H9 (cell line): ENCODE measurements around the gene LDB1. TPM values are rescaled to one million over a fixed set of nuclear protein-coding genes. Genes with fewer than 3 reads are reported as not detected.
A peak's percentile ranks its signal among the peaks of the same experiment; 100 is the strongest.

Experiments
- DNase-seq: peaks from one replicate; pipeline ENCODE4 v3.0.0-alpha.2; 2017
- H2AFZ ChIP-seq: one replicate; pipeline ENCODE4 v1.6.1; 2013; ENCODE audit warnings: mild to moderate bottlenecking, low read length, control low read depth, moderate library complexity
- H2AK5ac ChIP-seq: 2 replicates; pipeline ENCODE4 v1.6.1; 2013; ENCODE audit warnings: low read length, control low read depth, mixed read lengths; ENCODE audit not compliant: insufficient read length
- H2BK120ac ChIP-seq: one replicate; pipeline ENCODE4 v1.6.1; 2013; ENCODE audit warnings: low read depth, mild to moderate bottlenecking, low read length, control low read depth, inconsistent platforms; ENCODE audit not compliant: poor library complexity, severe bottlenecking
- H2BK12ac ChIP-seq: 2 replicates; pipeline ENCODE4 v1.6.1; 2013; ENCODE audit warnings: low read length, control low read depth, mixed read lengths, low read depth; ENCODE audit not compliant: insufficient read length
- H2BK15ac ChIP-seq: 2 replicates; pipeline ENCODE4 v1.6.1; 2013; ENCODE audit warnings: low read depth, low read length, control low read depth
- H2BK20ac ChIP-seq: one replicate; pipeline ENCODE4 v1.6.1; 2013; ENCODE audit warnings: low read depth, mild to moderate bottlenecking, low read length, control low read depth, inconsistent platforms; ENCODE audit not compliant: poor library complexity, severe bottlenecking
- H2BK5ac ChIP-seq: 2 replicates; pipeline ENCODE4 v1.6.1; 2013; ENCODE audit warnings: low read length, control low read depth, mixed read lengths; ENCODE audit not compliant: insufficient read length
- H3K14ac ChIP-seq: 2 replicates; pipeline ENCODE4 v1.6.1; 2013; ENCODE audit warnings: low read length, control low read depth; ENCODE audit not compliant: insufficient read depth
- H3K18ac ChIP-seq: 2 replicates; pipeline ENCODE4 v1.6.1; 2013; ENCODE audit warnings: low read depth, mild to moderate bottlenecking, mixed read lengths, low read length, control low read depth; ENCODE audit not compliant: insufficient read length
- H3K23ac ChIP-seq: 2 replicates; pipeline ENCODE4 v1.6.1; 2013; ENCODE audit warnings: low read length, control low read depth, mixed read lengths, low read depth; ENCODE audit not compliant: insufficient read length
- H3K23me2 ChIP-seq: 2 replicates; pipeline ENCODE4 v1.6.1; 2013; ENCODE audit warnings: low read depth, mild to moderate bottlenecking, mixed read lengths, low read length, control low read depth; ENCODE audit not compliant: insufficient read length, poor library complexity, severe bottlenecking
- H3K27ac ChIP-seq: 2 replicates; pipeline ENCODE4 v1.5.1; 2013; ENCODE audit warnings: low read length, control low read depth, mixed read lengths, low read depth; ENCODE audit not compliant: insufficient read length
- H3K27me3 ChIP-seq: 2 replicates; pipeline ENCODE4 v1.6.1; 2013; ENCODE audit warnings: low read length, control low read depth, inconsistent platforms; ENCODE audit not compliant: insufficient read depth
- H3K4ac ChIP-seq: 2 replicates; pipeline ENCODE4 v1.6.1; 2013; ENCODE audit warnings: low read depth, mild to moderate bottlenecking, control low read depth, inconsistent platforms, low read length, moderate library complexity
- H3K4me1 ChIP-seq: 2 replicates; pipeline ENCODE4 v1.6.1; 2013; ENCODE audit warnings: low read length, control low read depth, inconsistent platforms; ENCODE audit not compliant: insufficient read depth
- H3K4me2 ChIP-seq: 2 replicates; pipeline ENCODE4 v1.6.1; 2013; ENCODE audit warnings: low read length, control low read depth, mixed read lengths; ENCODE audit not compliant: insufficient read length, insufficient read depth
- H3K56ac ChIP-seq: 2 replicates; pipeline ENCODE4 v1.6.1; 2013; ENCODE audit warnings: low read depth, mild to moderate bottlenecking, mixed read lengths, low read length, control low read depth; ENCODE audit not compliant: insufficient read length
- H3K79me1 ChIP-seq: 2 replicates; pipeline ENCODE4 v1.6.1; 2013; ENCODE audit warnings: low read depth, mild to moderate bottlenecking, moderate library complexity, low read length, control low read depth, inconsistent platforms; ENCODE audit not compliant: insufficient read depth, poor library complexity, severe bottlenecking
- H3K79me2 ChIP-seq: 2 replicates; pipeline ENCODE4 v1.6.1; 2013; ENCODE audit warnings: low read length, control low read depth, inconsistent platforms; ENCODE audit not compliant: insufficient read depth
- H3K9ac ChIP-seq: 2 replicates; pipeline ENCODE4 v1.6.1; 2013; ENCODE audit warnings: low read length, control low read depth, mixed read lengths; ENCODE audit not compliant: insufficient read length; ENCODE audit errors: extremely low read depth
- H3K9me3 ChIP-seq: one replicate; pipeline ENCODE4 v1.6.1; 2013; ENCODE audit warnings: low read depth, low read length, inconsistent platforms; ENCODE audit not compliant: control insufficient read depth
- H3T11ph ChIP-seq: one replicate; pipeline ENCODE4 v1.6.1; 2013; ENCODE audit warnings: mild to moderate bottlenecking, low read length, control low read depth, inconsistent platforms
- H4K20me1 ChIP-seq: one replicate; pipeline ENCODE4 v1.6.1; 2013; ENCODE audit not compliant: control insufficient read depth, insufficient read length, insufficient read depth
- H4K5ac ChIP-seq: 2 replicates; pipeline ENCODE4 v1.6.1; 2013; ENCODE audit warnings: low read depth, mild to moderate bottlenecking, mixed read lengths, low read length, control low read depth; ENCODE audit not compliant: insufficient read length
- H4K8ac ChIP-seq: replicated peaks from 2 replicates; pipeline ENCODE4 v1.6.1; 2013; ENCODE audit warnings: low read length, control low read depth, mixed read lengths, low read depth; ENCODE audit not compliant: insufficient read length
- H4K91ac ChIP-seq: 2 replicates; pipeline ENCODE4 v1.6.1; 2013; ENCODE audit warnings: low read depth, mild to moderate bottlenecking, moderate library complexity, mixed read lengths, low read length, control low read depth; ENCODE audit not compliant: insufficient read length
- H3K27ac Mint-ChIP-seq, 3 experiments: 2 replicates in 2 of 3; 3 replicates in 1 of 3; pipeline ENCODE4 v1.8.0; 2020 to 2021; ENCODE audit warnings: mixed read lengths in 3 of 3, mild to moderate bottlenecking in 1 of 3, moderate library complexity in 1 of 3
- H3K27me3 Mint-ChIP-seq: 2 replicates; pipeline ENCODE4 v1.8.0; 2021; ENCODE audit warnings: low read depth, mild to moderate bottlenecking, moderate library complexity, mixed read lengths
- H3K36me3 Mint-ChIP-seq, 3 experiments: 2 replicates in 2 of 3; 3 replicates in 1 of 3; pipeline ENCODE4 v1.8.0; 2020 to 2021; ENCODE audit warnings: low read depth in 3 of 3, mixed read lengths in 3 of 3; ENCODE audit not compliant: insufficient read depth in 1 of 3
- H3K4me1 Mint-ChIP-seq, 2 experiments: 2 replicates each; pipeline ENCODE4 v1.8.0; 2020; ENCODE audit warnings: mixed read lengths in 2 of 2
- H3K4me3 Mint-ChIP-seq, 2 experiments: 2 replicates in 1 of 2; 3 replicates in 1 of 2; pipeline ENCODE4 v1.8.0; 2020 to 2021; ENCODE audit warnings: mild to moderate bottlenecking in 2 of 2, mixed read lengths in 2 of 2, moderate library complexity in 1 of 2
- H3K9me3 Mint-ChIP-seq, 2 experiments: 2 replicates in 1 of 2; 3 replicates in 1 of 2; pipeline ENCODE4 v1.8.0; 2020; ENCODE audit warnings: mild to moderate bottlenecking in 2 of 2, mixed read lengths in 2 of 2, moderate library complexity in 1 of 2
- WGBS: extraction: QIAGEN DNeasy Blood & Tissue Kit; methylation state at CpG from one replicate; pipeline ENCODE4 v1.1.7; 2013; ENCODE audit warnings: missing lambda C conversion rate, low lambda C conversion rate, mixed read lengths; ENCODE audit not compliant: insufficient read length; ENCODE audit errors: extremely low coverage; 5-methylcytosine and 5-hydroxymethylcytosine counted together
- total RNA-seq: library from RNA; stranded (reverse); gene quantifications from 2 replicates; pipeline ENCODE4 v1.2.1, GENCODE V29; 2021
- TF ChIP-seq, protein P1 (sequence below): fragments of 200-600 bp; sonication (generic); conservative IDR thresholded peaks from 3 replicates; pipeline ENCODE4 v1.8.0; 2021; ENCODE audit warnings: antibody characterized with exemption, mild to moderate bottlenecking

LDB1 gene
- total RNA-seq, 1 experiment from 2014 or later, result 80.5 TPM

DNA sequence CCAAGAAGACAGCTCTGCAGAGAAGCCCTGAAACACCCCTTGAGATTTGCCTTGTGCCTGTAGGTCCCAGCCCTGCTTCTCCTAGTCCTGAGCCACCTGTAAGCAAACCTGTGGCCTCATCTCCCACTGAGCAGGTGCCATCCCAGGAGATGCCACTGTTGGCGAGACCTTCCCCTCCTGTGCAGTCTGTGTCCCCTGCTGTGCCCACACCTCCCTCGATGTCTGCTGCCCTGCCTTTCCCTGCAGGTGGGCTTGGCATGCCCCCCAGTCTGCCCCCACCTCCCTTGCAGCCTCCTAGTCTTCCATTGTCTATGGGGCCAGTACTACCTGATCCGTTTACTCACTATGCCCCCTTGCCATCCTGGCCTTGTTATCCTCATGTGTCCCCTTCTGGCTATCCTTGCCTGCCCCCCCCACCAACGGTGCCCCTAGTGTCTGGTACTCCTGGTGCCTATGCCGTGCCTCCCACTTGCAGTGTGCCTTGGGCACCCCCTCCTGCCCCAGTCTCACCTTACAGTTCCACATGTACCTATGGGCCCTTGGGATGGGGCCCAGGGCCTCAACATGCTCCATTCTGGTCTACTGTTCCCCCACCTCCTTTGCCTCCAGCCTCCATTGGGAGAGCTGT, 20.9 kb upstream of the LDB1 start:
- no peak overlapping the region for H3K4ac ChIP-seq
- Mint-ChIP-seq H3K27me3 (no peaks in the 10 kb centered on the region), H3K27ac (peak overlapping the region in 1 of 3 experiments; percentile 80; a peak in 2 of 7 replicates), H3K4me1 (peaks cover 5 to 6% of the 10 kb centered on the region in 2 experiments; a peak in 3 of 4 replicates), H3K4me3 (peak overlapping the region in 1 of 2 experiments; percentile 43; a peak in 2 of 5 replicates), H3K36me3 (peaks cover 77 to 82% (median 80%) of the 10 kb centered on the region in 3 experiments), H3K9me3 (no peaks in the 10 kb centered on the region)
- no peak overlapping the region for H3K56ac ChIP-seq
- no peak overlapping the region for H3K9ac ChIP-seq
- no peak overlapping the region for H2BK120ac ChIP-seq
- H3K9me3 ChIP-seq, result no peaks in the 10 kb centered on the region
- no peak overlapping the region for H4K5ac ChIP-seq
- H3K23me2 ChIP-seq, result no peaks in the 10 kb centered on the region
- H3K4me2 ChIP-seq, result no peak overlapping the region
- no peak overlapping the region for H2BK15ac ChIP-seq
- no peak overlapping the region for H2AFZ ChIP-seq
- H2BK12ac ChIP-seq, result no peak overlapping the region
- WGBS, result no CpG with 5 or more reads among the region's 5 CpGs
- no peaks in the 10 kb centered on the region for H3K4me1 ChIP-seq
- H4K20me1 ChIP-seq, result no peaks in the 10 kb centered on the region
- peaks cover 12% of the 10 kb centered on the region for H3K79me1 ChIP-seq
- peaks cover 19% of the 10 kb centered on the region for H3K79me2 ChIP-seq
- TF ChIP-seq, protein P1, sequence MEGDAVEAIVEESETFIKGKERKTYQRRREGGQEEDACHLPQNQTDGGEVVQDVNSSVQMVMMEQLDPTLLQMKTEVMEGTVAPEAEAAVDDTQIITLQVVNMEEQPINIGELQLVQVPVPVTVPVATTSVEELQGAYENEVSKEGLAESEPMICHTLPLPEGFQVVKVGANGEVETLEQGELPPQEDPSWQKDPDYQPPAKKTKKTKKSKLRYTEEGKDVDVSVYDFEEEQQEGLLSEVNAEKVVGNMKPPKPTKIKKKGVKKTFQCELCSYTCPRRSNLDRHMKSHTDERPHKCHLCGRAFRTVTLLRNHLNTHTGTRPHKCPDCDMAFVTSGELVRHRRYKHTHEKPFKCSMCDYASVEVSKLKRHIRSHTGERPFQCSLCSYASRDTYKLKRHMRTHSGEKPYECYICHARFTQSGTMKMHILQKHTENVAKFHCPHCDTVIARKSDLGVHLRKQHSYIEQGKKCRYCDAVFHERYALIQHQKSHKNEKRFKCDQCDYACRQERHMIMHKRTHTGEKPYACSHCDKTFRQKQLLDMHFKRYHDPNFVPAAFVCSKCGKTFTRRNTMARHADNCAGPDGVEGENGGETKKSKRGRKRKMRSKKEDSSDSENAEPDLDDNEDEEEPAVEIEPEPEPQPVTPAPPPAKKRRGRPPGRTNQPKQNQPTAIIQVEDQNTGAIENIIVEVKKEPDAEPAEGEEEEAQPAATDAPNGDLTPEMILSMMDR, result no peak
- no peak for DNase-seq
- no peak overlapping the region for H3T11ph ChIP-seq
- no peak overlapping the region for H2BK5ac ChIP-seq
- H3K18ac ChIP-seq, result no peak overlapping the region
- H3K27me3 ChIP-seq, result no peaks in the 10 kb centered on the region
- no peak overlapping the region for H3K14ac ChIP-seq
- no peak overlapping the region for H4K91ac ChIP-seq
- no peak overlapping the region for H3K23ac ChIP-seq
- H4K8ac ChIP-seq, result no peak overlapping the region
- no peak overlapping the region for H3K27ac ChIP-seq
- H2AK5ac ChIP-seq, result no peak overlapping the region
- no peak overlapping the region for H2BK20ac ChIP-seq
